HPDE6-E6E7 (cell line): Measurements from ENCODE around the gene AURKA.
A peak's percentile ranks its signal among the peaks of the same experiment; 100 is the strongest.

Experiments used
- DNase-seq: peaks from one replicate; pipeline ENCODE4 v3.0.0; 2011; ENCODE audit warnings: missing footprints; ENCODE audit errors: extremely low spot score

AURKA gene

GRCh38 chr20:56392132-56392880 lies at the start of gene AURKA, which contains the start of gene CSTF1:
Gene AURKA (minus strand): TSS chr20:56392215. CDS start chr20:56388197, 4,018 bp downstream.
Gene CSTF1 (plus strand): TSS chr20:56392645. CDS start chr20:56395553, 2,908 bp downstream.
- peak; percentile 100 for DNase-seq

GRCh38 chr20:56440346-56441007 lies 48.5 kb upstream of the AURKA start:
- DNase-seq, result no peak

DNA sequence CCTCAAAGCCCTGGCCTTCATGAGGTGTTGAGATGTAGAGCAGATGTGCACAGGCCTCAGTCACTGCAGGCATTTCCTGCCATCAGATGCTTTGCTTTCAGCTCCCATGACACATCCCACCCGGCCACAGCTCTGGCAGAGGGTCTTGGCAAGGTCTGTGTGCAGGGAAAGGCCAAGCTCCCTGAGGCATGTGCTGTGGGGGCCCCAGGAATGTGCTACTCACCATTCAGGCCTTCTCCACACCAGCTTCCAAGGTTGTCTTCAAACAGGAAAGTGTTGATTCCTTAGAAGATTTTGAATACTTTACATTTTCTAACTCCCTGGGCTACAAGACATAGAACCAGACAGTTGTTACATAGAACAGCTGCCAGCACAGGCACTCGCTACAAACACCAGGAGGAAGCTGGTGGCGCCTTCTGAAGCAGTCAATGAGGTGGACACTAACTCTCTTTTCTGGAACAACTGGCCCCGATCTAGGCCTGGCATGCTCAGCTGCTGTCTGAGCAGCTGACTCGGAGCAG lies 47.8 kb upstream of the AURKA start:
- no peak for DNase-seq

- no peak for DNase-seq
Observed at GRCh38 chr20:56438284-56438683, 46.3 kb upstream of the AURKA start.

- no peak for DNase-seq
Observed at GRCh38 chr20:56437196-56437960, 45.4 kb upstream of the AURKA start.

DNA sequence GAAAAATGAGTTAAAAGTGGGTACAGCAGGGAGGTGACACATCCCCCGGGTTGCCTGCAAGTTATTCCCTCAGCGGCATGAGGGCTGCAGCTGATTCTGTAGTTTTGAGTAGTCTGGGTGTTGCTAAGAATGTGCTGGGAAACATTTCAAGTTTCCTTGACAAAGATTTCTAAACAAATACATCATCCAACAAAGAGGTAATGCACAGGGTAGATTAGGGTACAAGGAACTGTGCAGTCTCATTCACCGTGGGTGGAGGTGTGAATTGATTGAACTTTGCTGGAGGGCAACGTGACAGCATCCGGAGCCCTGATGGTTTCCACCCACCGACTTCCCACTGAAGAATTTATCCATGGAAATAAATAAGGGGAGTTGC lies 41.9 kb upstream of the AURKA start:
- no peak for DNase-seq

DNA sequence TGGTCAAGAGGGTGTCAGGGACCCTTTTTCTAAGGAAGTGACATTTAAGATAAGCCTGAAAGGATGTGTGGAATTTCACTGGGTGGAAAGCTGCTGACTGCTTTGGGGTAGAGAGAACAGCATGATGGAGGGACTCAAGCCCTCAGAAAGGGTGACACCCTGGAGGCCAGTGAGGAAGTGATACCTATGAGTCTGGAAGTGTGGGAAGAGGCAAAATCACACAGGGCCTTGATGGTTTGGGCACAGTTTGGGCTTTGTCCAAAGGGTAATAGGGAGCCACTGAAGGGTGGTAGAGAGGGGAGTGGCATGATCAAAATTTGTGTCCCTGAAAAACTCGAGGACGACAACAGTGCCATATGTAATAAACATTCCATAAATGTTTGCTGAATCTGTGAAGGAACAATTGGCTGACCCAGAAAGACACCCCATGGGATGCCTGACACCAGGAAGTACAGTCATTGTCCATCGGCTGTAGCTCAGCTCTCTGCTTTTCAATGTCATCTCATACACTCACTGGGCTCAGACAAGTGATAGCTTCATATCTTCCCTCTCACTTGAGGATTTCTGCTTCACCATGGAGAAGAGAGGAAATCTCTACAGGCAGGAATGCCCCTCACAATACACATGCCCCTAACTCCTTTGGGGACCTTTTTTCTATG lies 41.3 kb upstream of the AURKA start:
- DNase-seq, result no peak

- DNase-seq, result no peak
Observed at GRCh38 chr20:56431471-56431870, 39.5 kb upstream of the AURKA start.

DNA sequence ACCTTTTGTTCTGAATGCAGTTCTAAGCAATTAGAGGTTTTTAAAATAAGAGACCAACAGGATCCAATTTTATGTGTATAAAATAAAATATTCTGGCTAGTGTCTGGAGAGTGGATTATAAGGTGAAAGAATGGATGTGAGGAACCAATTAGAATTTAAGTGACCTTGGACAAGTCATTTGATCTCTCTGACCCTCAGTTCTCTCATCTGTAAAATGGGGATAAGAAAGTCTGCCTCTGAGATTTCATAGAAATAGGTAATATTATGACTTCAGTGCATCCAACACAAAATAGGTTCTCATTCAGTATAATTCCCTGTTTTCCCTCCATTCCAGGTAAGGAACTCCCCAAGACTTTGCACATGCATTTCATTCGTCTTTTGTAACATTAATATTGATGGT lies 38.9 kb upstream of the AURKA start:
- no peak for DNase-seq

DNA sequence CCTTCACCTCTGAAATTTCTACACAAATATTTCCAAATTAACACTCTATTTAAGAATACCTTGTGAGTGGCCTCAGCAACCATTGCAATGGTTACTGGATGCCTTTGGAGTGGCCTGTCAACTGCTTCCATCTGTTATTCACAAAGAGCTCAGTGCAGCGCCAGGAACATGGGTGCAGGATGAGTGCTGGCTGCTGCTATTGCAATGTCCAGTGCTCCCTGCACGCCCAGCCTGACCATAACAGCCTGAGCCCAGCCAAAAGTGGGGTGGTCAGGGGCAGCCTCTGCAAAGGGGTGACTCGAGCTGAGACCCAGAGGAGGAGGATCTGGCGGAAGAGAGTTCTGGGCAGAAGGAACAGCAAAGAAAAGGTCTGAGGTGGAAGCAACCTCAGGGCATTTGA lies 38.4 kb upstream of the AURKA start:
- no peak for DNase-seq

DNA sequence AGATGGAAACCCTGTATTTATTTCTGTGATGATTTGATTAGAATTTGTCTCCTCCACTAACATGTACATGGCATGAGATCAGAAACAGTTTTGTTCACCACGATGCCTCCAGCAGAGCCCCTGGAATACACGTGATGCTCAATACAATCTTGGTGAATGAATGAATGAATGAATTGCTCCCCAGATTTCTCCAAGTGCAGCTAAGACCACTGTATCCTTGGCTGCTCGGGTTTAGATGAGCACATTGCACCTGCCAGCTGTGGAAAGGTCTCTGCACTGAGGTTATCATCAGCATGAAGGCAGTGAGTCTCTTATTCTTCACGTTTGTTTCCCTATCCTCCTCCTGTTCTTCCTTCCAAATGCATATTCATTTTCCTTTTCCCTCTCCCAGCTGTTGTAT lies 37.9 kb upstream of the AURKA start:
- no peak for DNase-seq

DNA sequence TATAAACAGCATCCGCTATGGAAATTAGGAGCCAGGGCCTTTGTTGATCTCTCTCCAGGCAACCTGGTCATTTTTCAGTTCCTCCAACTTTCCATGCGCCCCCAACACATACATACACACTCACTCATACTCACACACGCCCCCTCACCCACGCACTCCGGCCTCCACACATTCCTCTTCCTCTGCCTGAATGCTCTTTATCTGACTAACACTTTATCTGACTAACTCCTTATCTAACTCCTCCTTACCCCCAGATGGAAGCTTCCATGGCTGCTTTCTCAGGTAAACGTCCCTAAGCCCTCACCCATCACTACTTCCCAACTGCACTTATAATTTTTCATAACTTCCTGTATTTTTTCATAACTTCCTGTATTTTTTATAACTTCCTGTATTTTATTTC lies 37.5 kb upstream of the AURKA start:
- no peak for DNase-seq

DNA sequence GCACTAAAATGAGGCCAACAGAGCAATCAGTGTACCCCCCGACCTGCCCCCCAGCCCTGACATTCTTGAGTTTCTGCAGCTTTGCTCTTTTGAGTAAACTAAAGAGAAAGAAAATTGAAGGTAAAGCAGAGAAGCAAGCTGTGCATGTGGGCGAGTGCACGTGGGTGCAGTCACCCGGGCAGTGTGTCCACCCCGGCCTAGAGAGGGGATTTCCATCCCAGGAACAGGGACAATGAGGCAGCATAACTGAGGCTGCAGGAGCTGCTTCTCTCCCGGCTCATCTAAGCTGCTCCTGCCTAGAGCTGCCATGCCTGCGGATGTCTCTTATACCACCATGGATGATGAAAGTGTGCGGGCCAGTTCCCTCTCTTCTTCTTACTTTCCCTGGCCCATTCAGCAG lies 36.9 kb upstream of the AURKA start:
- DNase-seq, result no peak

- DNase-seq, result no peak
Observed at GRCh38 chr20:56428410-56428809, 36.4 kb upstream of the AURKA start.

GRCh38 chr20:56427797-56428196 lies 35.8 kb upstream of the AURKA start:
- DNase-seq, result no peak

GRCh38 chr20:56426926-56427325 lies 34.9 kb upstream of the AURKA start:
- no peak for DNase-seq

DNA sequence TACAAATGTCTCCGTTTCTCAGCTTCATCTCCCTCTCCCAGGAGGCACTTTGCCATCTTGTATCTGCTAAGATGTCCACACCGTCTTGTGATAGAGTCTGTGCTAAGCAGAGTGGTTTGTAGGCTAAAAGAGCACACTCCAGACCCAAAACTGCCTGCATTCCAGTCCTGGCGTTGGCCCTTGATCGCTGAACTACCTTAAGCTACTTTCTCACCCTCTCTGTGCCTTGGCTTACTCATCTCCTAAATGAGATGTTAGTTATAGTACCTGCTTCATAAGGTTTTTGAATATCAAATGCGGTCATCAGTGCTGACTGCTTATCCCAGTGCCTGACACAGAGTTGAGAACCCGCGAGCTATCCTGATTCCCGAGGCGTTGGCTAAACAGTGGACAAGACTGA lies 34.0 kb upstream of the AURKA start:
- DNase-seq, result no peak

- DNase-seq, result no peak
Observed at GRCh38 chr20:56424931-56425330, 32.9 kb upstream of the AURKA start.

DNA sequence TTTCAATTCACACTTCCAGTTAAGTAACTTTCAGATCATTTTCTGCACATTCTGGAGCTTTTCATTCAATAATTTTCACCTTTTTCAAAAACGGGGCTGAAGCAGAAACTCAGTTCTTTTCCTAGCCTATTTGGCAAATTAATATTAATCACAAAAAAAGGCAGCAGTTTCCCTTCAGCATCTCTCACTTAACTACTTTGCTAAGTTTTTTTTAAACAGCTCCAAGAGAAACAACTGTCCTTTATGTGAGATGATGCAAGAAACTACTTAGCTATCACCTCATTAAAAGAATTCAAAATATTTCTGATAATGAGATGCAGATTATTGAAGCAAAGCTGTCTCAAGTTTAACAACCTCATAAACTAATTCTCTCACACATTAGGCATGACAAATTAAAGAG lies 31.9 kb upstream of the AURKA start:
- DNase-seq, result no peak

DNA sequence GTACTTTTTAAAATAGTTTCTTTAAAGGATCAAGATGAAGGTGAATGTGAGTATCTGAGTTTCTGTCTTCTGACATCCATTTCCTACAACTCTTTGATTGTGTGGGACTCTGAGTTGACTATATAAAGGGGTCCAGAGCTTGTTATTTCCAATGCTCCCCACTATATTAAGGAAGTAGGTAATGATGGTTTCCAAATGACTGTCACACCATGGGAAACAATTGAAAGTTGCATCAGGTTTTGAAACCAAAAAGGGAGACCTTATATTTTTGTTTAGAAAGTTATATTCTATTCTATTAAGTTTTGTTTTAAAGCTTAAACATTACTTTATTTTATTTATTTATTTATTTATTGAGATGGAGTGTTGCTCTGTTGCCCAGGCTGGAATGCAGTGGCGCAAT lies 31.2 kb upstream of the AURKA start:
- DNase-seq, result no peak

DNA sequence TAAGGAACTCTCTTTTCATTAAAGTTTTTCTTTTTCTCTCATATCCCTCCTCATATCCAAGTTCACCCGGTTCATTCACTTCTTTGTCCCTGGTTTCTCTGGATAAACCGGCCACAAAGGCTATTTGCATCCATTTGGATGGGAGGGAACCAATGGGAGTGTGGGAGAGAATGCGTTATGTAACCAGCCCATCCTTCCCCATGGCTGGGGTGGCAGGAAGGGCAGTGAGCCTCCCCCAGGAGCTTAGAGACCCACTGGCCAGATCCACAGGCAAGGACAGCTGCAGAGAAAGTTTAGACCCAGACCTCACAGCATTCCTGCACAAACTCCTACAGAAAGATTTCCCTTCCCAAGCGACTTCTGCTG lies 30.8 kb upstream of the AURKA start:
- DNase-seq, result no peak
